ENCODE results near the gene GALNT17. TPM values are rescaled to one million over a fixed set of nuclear protein-coding genes. Genes with fewer than 3 reads are reported as not detected.

The GALNT17 gene
- total and polyA plus RNA-seq, 2 experiments from 2014 or later, result 11.1 to 65.6 TPM

- H4K20me1 ChIP-seq (replicated peaks; ENCODE audit: insufficient read depth), result no peaks in the 10 kb centered on the region
- H3K36me3 Mint-ChIP-seq (ENCODE audit: low read depth), result peaks cover 41% of the 10 kb centered on the region
- no peaks in the 10 kb centered on the region for H3K9me2 ChIP-seq (ENCODE audit: insufficient read depth)
- no peak overlapping the region for H3K4me3 Mint-ChIP-seq
- no peak overlapping the region for H3K4me3 ChIP-seq
- no peak overlapping the region for H3K27ac Mint-ChIP-seq
- ATAC-seq (no peak), DNase-seq (ENCODE audit: low spot score) (no peak)
- no peak overlapping the region for H3K27ac ChIP-seq (ENCODE audit: low read depth)
- TF ChIP-seq EZH2 (IDR thresholded peaks at IDR 0.05; ENCODE audit: low read depth, unreplicated experiment) (no peak), EZH2phosphoT487 (IDR thresholded peaks at IDR 0.05; ENCODE audit: unreplicated experiment) (no peak), CREB1 (CRISPR knock-in tag; IDR thresholded peaks at IDR 0.05; ENCODE audit: low read depth) (no peak), NANOG (IDR thresholded peaks at IDR 0.05; ENCODE audit: borderline replicate concordance) (no peak), JUNB (IDR thresholded peaks at IDR 0.05; ENCODE audit: unreplicated experiment) (no peak)
- H2AFZ ChIP-seq, result no peak overlapping the region
- peaks cover 14% of the 10 kb centered on the region for H3K4me1 ChIP-seq (ENCODE audit: insufficient read depth)
- no peaks in the 10 kb centered on the region for H3K27me3 ChIP-seq (ENCODE audit: insufficient read depth)
- H3K9me3 Mint-ChIP-seq, result peaks cover 9% of the 10 kb centered on the region
- H3K4me1 Mint-ChIP-seq, result peaks cover 20% of the 10 kb centered on the region
- H3F3A ChIP-seq (replicated peaks; ENCODE audit: low read depth), result 0 out of 2 replicates have a peak, but pooled peaks cover 2% of the 10 kb centered on the region
- peaks cover 3% of the 10 kb centered on the region for H3K27me3 Mint-ChIP-seq (ENCODE audit: insufficient read depth, low read depth, poor library complexity)
- H3K79me2 ChIP-seq (replicated peaks; ENCODE audit: insufficient read depth), result no peaks in the 10 kb centered on the region
- H3K4me2 ChIP-seq, result no peak overlapping the region
- no peaks in the 10 kb centered on the region; the same call in 1 of the 2 replicates for H3K36me3 ChIP-seq (ENCODE audit: insufficient read depth)
Observed at GRCh38 chr7:71506822-71507221, 374.9 kb downstream of the GALNT17 start.

DNA sequence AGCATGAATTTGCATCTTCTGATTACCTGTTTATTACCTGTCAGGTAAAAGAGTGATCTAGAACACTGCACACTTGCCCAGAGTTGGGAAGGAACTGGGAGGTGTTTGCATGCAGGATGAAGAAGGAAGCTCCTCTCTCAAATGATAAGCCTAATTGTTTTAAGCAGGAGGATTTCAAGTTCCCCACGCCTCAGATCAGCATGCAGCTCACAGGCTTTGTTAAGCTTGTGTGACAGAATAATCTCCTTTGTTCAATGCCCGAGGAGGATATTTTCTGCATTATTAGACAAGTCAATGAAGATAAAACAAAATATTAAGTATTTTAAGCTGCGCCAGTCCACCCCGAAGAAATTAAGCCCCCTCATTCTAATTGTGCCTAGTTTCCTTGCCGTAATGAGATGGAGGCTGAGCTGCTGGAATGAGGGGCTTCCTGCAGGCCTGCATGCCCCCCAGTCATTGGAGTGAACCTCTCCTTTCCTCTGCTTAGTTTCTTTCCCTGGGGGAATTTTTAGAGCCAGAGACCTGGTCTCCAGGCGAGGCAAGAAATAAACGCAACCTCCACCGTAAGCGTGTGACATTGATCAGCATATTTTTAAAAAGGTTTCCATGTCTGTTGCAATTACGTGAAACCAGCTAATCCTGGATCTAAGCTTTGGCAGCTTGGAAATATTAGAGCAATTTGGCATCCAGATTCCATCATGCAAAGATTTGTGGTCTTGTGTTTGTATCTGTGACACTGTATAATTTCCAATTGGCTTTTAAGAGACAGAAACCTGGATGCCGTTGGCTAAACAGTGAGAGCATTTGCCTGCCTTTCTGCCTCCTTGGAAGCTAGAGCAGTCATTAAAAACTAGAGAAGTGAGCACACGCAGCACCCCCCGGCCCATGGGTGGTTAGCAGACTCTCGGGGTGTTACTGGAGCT lies 376.0 kb downstream of the GALNT17 start:
- peaks cover 20% of the 10 kb centered on the region for H3K4me1 Mint-ChIP-seq
- H3K27me3 ChIP-seq (ENCODE audit: insufficient read depth), result no peaks in the 10 kb centered on the region
- peak overlapping the region; percentile 73; the same call in 1 of the 2 replicates for H3K27ac ChIP-seq (ENCODE audit: low read depth)
- no peak overlapping the region for H2AFZ ChIP-seq
- no peak overlapping the region for H3K4me3 Mint-ChIP-seq
- no peaks in the 10 kb centered on the region for H3K79me2 ChIP-seq (replicated peaks; ENCODE audit: insufficient read depth)
- H3K36me3 ChIP-seq (ENCODE audit: insufficient read depth), result no peaks in the 10 kb centered on the region; the same call in 1 of the 2 replicates
- H4K20me1 ChIP-seq (replicated peaks; ENCODE audit: insufficient read depth), result no peaks in the 10 kb centered on the region
- H3K27ac Mint-ChIP-seq, result peak overlapping the region; percentile 56
- no peak overlapping the region for H3K4me2 ChIP-seq
- peaks cover 3% of the 10 kb centered on the region for H3K27me3 Mint-ChIP-seq (ENCODE audit: insufficient read depth, low read depth, poor library complexity)
- no peak overlapping the region for H3K4me3 ChIP-seq
- H3F3A ChIP-seq (replicated peaks; ENCODE audit: low read depth), result 0 out of 2 replicates have a peak, but pooled peaks cover 2% of the 10 kb centered on the region
- DNase-seq (ENCODE audit: low spot score), result no peak
- H3K4me1 ChIP-seq (ENCODE audit: insufficient read depth), result peaks cover 14% of the 10 kb centered on the region
- H3K36me3 Mint-ChIP-seq (ENCODE audit: low read depth), result peaks cover 38% of the 10 kb centered on the region
- no peak for ATAC-seq
- no peaks in the 10 kb centered on the region for H3K9me2 ChIP-seq (ENCODE audit: insufficient read depth)
- peaks cover 8% of the 10 kb centered on the region; the same call in 2 of the 3 replicates for H3K9me3 Mint-ChIP-seq
- TF ChIP-seq JUNB (IDR thresholded peaks at IDR 0.05; ENCODE audit: unreplicated experiment) (no peak), STAT1 (IDR thresholded peaks at IDR 0.05; ENCODE audit: unreplicated experiment) (no peak), CREB1 (CRISPR knock-in tag; IDR thresholded peaks at IDR 0.05; ENCODE audit: low read depth) (no peak), POLR2AphosphoS5 (IDR thresholded peaks at IDR 0.05; ENCODE audit: low read depth) (no peak), EZH2phosphoT487 (IDR thresholded peaks at IDR 0.05; ENCODE audit: unreplicated experiment) (no peak), EZH2 (IDR thresholded peaks at IDR 0.05; ENCODE audit: low read depth, unreplicated experiment) (no peak), ZNF114 (CRISPR knock-in tag; IDR thresholded peaks at IDR 0.05) (no peak), NANOG (IDR thresholded peaks at IDR 0.05; ENCODE audit: borderline replicate concordance) (no peak), ETS1 (IDR thresholded peaks at IDR 0.05) (no peak), ZNF331 (CRISPR knock-in tag; IDR thresholded peaks at IDR 0.05; ENCODE audit: low read depth) (no peak)
- TF ChIP-seq, protein P1, sequence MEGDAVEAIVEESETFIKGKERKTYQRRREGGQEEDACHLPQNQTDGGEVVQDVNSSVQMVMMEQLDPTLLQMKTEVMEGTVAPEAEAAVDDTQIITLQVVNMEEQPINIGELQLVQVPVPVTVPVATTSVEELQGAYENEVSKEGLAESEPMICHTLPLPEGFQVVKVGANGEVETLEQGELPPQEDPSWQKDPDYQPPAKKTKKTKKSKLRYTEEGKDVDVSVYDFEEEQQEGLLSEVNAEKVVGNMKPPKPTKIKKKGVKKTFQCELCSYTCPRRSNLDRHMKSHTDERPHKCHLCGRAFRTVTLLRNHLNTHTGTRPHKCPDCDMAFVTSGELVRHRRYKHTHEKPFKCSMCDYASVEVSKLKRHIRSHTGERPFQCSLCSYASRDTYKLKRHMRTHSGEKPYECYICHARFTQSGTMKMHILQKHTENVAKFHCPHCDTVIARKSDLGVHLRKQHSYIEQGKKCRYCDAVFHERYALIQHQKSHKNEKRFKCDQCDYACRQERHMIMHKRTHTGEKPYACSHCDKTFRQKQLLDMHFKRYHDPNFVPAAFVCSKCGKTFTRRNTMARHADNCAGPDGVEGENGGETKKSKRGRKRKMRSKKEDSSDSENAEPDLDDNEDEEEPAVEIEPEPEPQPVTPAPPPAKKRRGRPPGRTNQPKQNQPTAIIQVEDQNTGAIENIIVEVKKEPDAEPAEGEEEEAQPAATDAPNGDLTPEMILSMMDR (conservative IDR thresholded peaks at IDR 0.05; ENCODE audit: low read depth in 2 of 2), result no peak
- TF ChIP-seq, protein P2, sequence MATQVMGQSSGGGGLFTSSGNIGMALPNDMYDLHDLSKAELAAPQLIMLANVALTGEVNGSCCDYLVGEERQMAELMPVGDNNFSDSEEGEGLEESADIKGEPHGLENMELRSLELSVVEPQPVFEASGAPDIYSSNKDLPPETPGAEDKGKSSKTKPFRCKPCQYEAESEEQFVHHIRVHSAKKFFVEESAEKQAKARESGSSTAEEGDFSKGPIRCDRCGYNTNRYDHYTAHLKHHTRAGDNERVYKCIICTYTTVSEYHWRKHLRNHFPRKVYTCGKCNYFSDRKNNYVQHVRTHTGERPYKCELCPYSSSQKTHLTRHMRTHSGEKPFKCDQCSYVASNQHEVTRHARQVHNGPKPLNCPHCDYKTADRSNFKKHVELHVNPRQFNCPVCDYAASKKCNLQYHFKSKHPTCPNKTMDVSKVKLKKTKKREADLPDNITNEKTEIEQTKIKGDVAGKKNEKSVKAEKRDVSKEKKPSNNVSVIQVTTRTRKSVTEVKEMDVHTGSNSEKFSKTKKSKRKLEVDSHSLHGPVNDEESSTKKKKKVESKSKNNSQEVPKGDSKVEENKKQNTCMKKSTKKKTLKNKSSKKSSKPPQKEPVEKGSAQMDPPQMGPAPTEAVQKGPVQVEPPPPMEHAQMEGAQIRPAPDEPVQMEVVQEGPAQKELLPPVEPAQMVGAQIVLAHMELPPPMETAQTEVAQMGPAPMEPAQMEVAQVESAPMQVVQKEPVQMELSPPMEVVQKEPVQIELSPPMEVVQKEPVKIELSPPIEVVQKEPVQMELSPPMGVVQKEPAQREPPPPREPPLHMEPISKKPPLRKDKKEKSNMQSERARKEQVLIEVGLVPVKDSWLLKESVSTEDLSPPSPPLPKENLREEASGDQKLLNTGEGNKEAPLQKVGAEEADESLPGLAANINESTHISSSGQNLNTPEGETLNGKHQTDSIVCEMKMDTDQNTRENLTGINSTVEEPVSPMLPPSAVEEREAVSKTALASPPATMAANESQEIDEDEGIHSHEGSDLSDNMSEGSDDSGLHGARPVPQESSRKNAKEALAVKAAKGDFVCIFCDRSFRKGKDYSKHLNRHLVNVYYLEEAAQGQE (IDR thresholded peaks at IDR 0.05; ENCODE audit: unreplicated experiment), result no peak

Measured in GM23338 (cell line).